Activated CD8-positive, alpha-beta memory T cell treated with anti-CD3 and anti-CD28 coated beads for 48 hours (primary cell): Measurements from ENCODE around the gene P2RY13.

Source experiments
- DNase-seq, 3 experiments: peaks; one replicate each; pipeline ENCODE4 v3.0.0-alpha.2; 2020; ENCODE audit warnings: low read depth in 2 of 3, low spot score in 2 of 3

Gene P2RY13

GRCh38 chr3:151321526-151321925 lies 7.8 kb downstream of the P2RY13 start:
- no peak for DNase-seq

- no peak for DNase-seq
These were observed 9.2 kb downstream of the P2RY13 start for GRCh38 chr3:151320131-151320530.

- no peak for DNase-seq
These were observed 9.7 kb downstream of the P2RY13 start for GRCh38 chr3:151319628-151320027.

GRCh38 chr3:151318991-151319390 lies 10.4 kb downstream of the P2RY13 start:
- no peak for DNase-seq

- no peak for DNase-seq
These were observed 11.0 kb downstream of the P2RY13 start for GRCh38 chr3:151318313-151318712.

- DNase-seq: no peak
These were observed 12.9 kb downstream of the P2RY13 start, which contains the start of gene GPR87 for GRCh38 chr3:151316267-151316991. TSS of gene GPR87 (minus strand) at chr3:151316820. CDS start at chr3:151300100, 16,720 bp downstream.

- no peak for DNase-seq
These were observed 13.5 kb downstream of the P2RY13 start for GRCh38 chr3:151315846-151316245.

GRCh38 chr3:151315136-151315535 lies 14.2 kb downstream of the P2RY13 start:
- no peak for DNase-seq

GRCh38 chr3:151314593-151314992 lies 14.8 kb downstream of the P2RY13 start:
- no peak for DNase-seq

GRCh38 chr3:151314137-151314536 lies 15.2 kb downstream of the P2RY13 start:
- DNase-seq: no peak

- no peak for DNase-seq
These were observed 16.4 kb downstream of the P2RY13 start for GRCh38 chr3:151312972-151313371.

GRCh38 chr3:151309566-151309965 lies 19.8 kb downstream of the P2RY13 start:
- DNase-seq: no peak

- no peak for DNase-seq
These were observed 21.5 kb downstream of the P2RY13 start for GRCh38 chr3:151307583-151308488.

GRCh38 chr3:151307131-151307530 lies 22.2 kb downstream of the P2RY13 start:
- no peak for DNase-seq

- no peak for DNase-seq
These were observed 23.1 kb downstream of the P2RY13 start for GRCh38 chr3:151306168-151306810.

- DNase-seq: no peak
These were observed 23.6 kb downstream of the P2RY13 start for GRCh38 chr3:151305775-151306151.

GRCh38 chr3:151305060-151305774 lies 24.1 kb downstream of the P2RY13 start:
- DNase-seq: no peak

- DNase-seq: no peak
These were observed 25.6 kb downstream of the P2RY13 start for GRCh38 chr3:151303751-151304150.

- DNase-seq: no peak
These were observed 27.6 kb downstream of the P2RY13 start for GRCh38 chr3:151301787-151302186.

- no peak for DNase-seq
These were observed 28.8 kb downstream of the P2RY13 start for GRCh38 chr3:151300539-151300938.

GRCh38 chr3:151299006-151299405 lies 30.3 kb downstream of the P2RY13 start:
- DNase-seq: no peak
